H9 (cell line): ENCODE data around the gene KRTAP20-2. TPM values are rescaled to one million over a fixed set of nuclear protein-coding genes. Genes with fewer than 3 reads are reported as not detected.

Experiments used
- DNase-seq: peaks from one replicate; pipeline ENCODE4 v3.0.0-alpha.2; 2017
- H2AFZ ChIP-seq: one replicate; pipeline ENCODE4 v1.6.1; 2013; ENCODE audit warnings: mild to moderate bottlenecking, low read length, control low read depth, moderate library complexity
- H2AK5ac ChIP-seq: 2 replicates; pipeline ENCODE4 v1.6.1; 2013; ENCODE audit warnings: low read length, control low read depth, mixed read lengths; ENCODE audit not compliant: insufficient read length
- H2BK120ac ChIP-seq: one replicate; pipeline ENCODE4 v1.6.1; 2013; ENCODE audit warnings: low read depth, mild to moderate bottlenecking, low read length, control low read depth, inconsistent platforms; ENCODE audit not compliant: poor library complexity, severe bottlenecking
- H2BK12ac ChIP-seq: 2 replicates; pipeline ENCODE4 v1.6.1; 2013; ENCODE audit warnings: low read length, control low read depth, mixed read lengths, low read depth; ENCODE audit not compliant: insufficient read length
- H2BK15ac ChIP-seq: 2 replicates; pipeline ENCODE4 v1.6.1; 2013; ENCODE audit warnings: low read depth, low read length, control low read depth
- H2BK20ac ChIP-seq: one replicate; pipeline ENCODE4 v1.6.1; 2013; ENCODE audit warnings: low read depth, mild to moderate bottlenecking, low read length, control low read depth, inconsistent platforms; ENCODE audit not compliant: poor library complexity, severe bottlenecking
- H2BK5ac ChIP-seq: 2 replicates; pipeline ENCODE4 v1.6.1; 2013; ENCODE audit warnings: low read length, control low read depth, mixed read lengths; ENCODE audit not compliant: insufficient read length
- H3K14ac ChIP-seq: 2 replicates; pipeline ENCODE4 v1.6.1; 2013; ENCODE audit warnings: low read length, control low read depth; ENCODE audit not compliant: insufficient read depth
- H3K18ac ChIP-seq: 2 replicates; pipeline ENCODE4 v1.6.1; 2013; ENCODE audit warnings: low read depth, mild to moderate bottlenecking, mixed read lengths, low read length, control low read depth; ENCODE audit not compliant: insufficient read length
- H3K23ac ChIP-seq: 2 replicates; pipeline ENCODE4 v1.6.1; 2013; ENCODE audit warnings: low read length, control low read depth, mixed read lengths, low read depth; ENCODE audit not compliant: insufficient read length
- H3K23me2 ChIP-seq: 2 replicates; pipeline ENCODE4 v1.6.1; 2013; ENCODE audit warnings: low read depth, mild to moderate bottlenecking, mixed read lengths, low read length, control low read depth; ENCODE audit not compliant: insufficient read length, poor library complexity, severe bottlenecking
- H3K27ac ChIP-seq: 2 replicates; pipeline ENCODE4 v1.5.1; 2013; ENCODE audit warnings: low read length, control low read depth, mixed read lengths, low read depth; ENCODE audit not compliant: insufficient read length
- H3K27me3 ChIP-seq: 2 replicates; pipeline ENCODE4 v1.6.1; 2013; ENCODE audit warnings: low read length, control low read depth, inconsistent platforms; ENCODE audit not compliant: insufficient read depth
- H3K4ac ChIP-seq: 2 replicates; pipeline ENCODE4 v1.6.1; 2013; ENCODE audit warnings: low read depth, mild to moderate bottlenecking, control low read depth, inconsistent platforms, low read length, moderate library complexity
- H3K4me1 ChIP-seq: 2 replicates; pipeline ENCODE4 v1.6.1; 2013; ENCODE audit warnings: low read length, control low read depth, inconsistent platforms; ENCODE audit not compliant: insufficient read depth
- H3K4me2 ChIP-seq: 2 replicates; pipeline ENCODE4 v1.6.1; 2013; ENCODE audit warnings: low read length, control low read depth, mixed read lengths; ENCODE audit not compliant: insufficient read length, insufficient read depth
- H3K56ac ChIP-seq: 2 replicates; pipeline ENCODE4 v1.6.1; 2013; ENCODE audit warnings: low read depth, mild to moderate bottlenecking, mixed read lengths, low read length, control low read depth; ENCODE audit not compliant: insufficient read length
- H3K79me1 ChIP-seq: 2 replicates; pipeline ENCODE4 v1.6.1; 2013; ENCODE audit warnings: low read depth, mild to moderate bottlenecking, moderate library complexity, low read length, control low read depth, inconsistent platforms; ENCODE audit not compliant: insufficient read depth, poor library complexity, severe bottlenecking
- H3K79me2 ChIP-seq: 2 replicates; pipeline ENCODE4 v1.6.1; 2013; ENCODE audit warnings: low read length, control low read depth, inconsistent platforms; ENCODE audit not compliant: insufficient read depth
- H3K9ac ChIP-seq: 2 replicates; pipeline ENCODE4 v1.6.1; 2013; ENCODE audit warnings: low read length, control low read depth, mixed read lengths; ENCODE audit not compliant: insufficient read length; ENCODE audit errors: extremely low read depth
- H3K9me3 ChIP-seq: one replicate; pipeline ENCODE4 v1.6.1; 2013; ENCODE audit warnings: low read depth, low read length, inconsistent platforms; ENCODE audit not compliant: control insufficient read depth
- H3T11ph ChIP-seq: one replicate; pipeline ENCODE4 v1.6.1; 2013; ENCODE audit warnings: mild to moderate bottlenecking, low read length, control low read depth, inconsistent platforms
- H4K20me1 ChIP-seq: one replicate; pipeline ENCODE4 v1.6.1; 2013; ENCODE audit not compliant: control insufficient read depth, insufficient read length, insufficient read depth
- H4K5ac ChIP-seq: 2 replicates; pipeline ENCODE4 v1.6.1; 2013; ENCODE audit warnings: low read depth, mild to moderate bottlenecking, mixed read lengths, low read length, control low read depth; ENCODE audit not compliant: insufficient read length
- H4K8ac ChIP-seq: replicated peaks from 2 replicates; pipeline ENCODE4 v1.6.1; 2013; ENCODE audit warnings: low read length, control low read depth, mixed read lengths, low read depth; ENCODE audit not compliant: insufficient read length
- H4K91ac ChIP-seq: 2 replicates; pipeline ENCODE4 v1.6.1; 2013; ENCODE audit warnings: low read depth, mild to moderate bottlenecking, moderate library complexity, mixed read lengths, low read length, control low read depth; ENCODE audit not compliant: insufficient read length
- H3K27ac Mint-ChIP-seq, 3 experiments: 2 replicates in 2 of 3; 3 replicates in 1 of 3; pipeline ENCODE4 v1.8.0; 2020 to 2021; ENCODE audit warnings: mixed read lengths in 3 of 3, mild to moderate bottlenecking in 1 of 3, moderate library complexity in 1 of 3
- H3K27me3 Mint-ChIP-seq: 2 replicates; pipeline ENCODE4 v1.8.0; 2021; ENCODE audit warnings: low read depth, mild to moderate bottlenecking, moderate library complexity, mixed read lengths
- H3K36me3 Mint-ChIP-seq, 3 experiments: 2 replicates in 2 of 3; 3 replicates in 1 of 3; pipeline ENCODE4 v1.8.0; 2020 to 2021; ENCODE audit warnings: low read depth in 3 of 3, mixed read lengths in 3 of 3; ENCODE audit not compliant: insufficient read depth in 1 of 3
- H3K4me1 Mint-ChIP-seq, 2 experiments: 2 replicates each; pipeline ENCODE4 v1.8.0; 2020; ENCODE audit warnings: mixed read lengths in 2 of 2
- H3K4me3 Mint-ChIP-seq, 2 experiments: 2 replicates in 1 of 2; 3 replicates in 1 of 2; pipeline ENCODE4 v1.8.0; 2020 to 2021; ENCODE audit warnings: mild to moderate bottlenecking in 2 of 2, mixed read lengths in 2 of 2, moderate library complexity in 1 of 2
- H3K9me3 Mint-ChIP-seq, 2 experiments: 2 replicates in 1 of 2; 3 replicates in 1 of 2; pipeline ENCODE4 v1.8.0; 2020; ENCODE audit warnings: mild to moderate bottlenecking in 2 of 2, mixed read lengths in 2 of 2, moderate library complexity in 1 of 2
- total RNA-seq: library from RNA; stranded (reverse); gene quantifications from 2 replicates; pipeline ENCODE4 v1.2.1, GENCODE V29; 2021
- TF ChIP-seq, protein P1 (sequence below): fragments of 200-600 bp; sonication (generic); conservative IDR thresholded peaks from 3 replicates; pipeline ENCODE4 v1.8.0; 2021; ENCODE audit warnings: antibody characterized with exemption, mild to moderate bottlenecking

The KRTAP20-2 gene
- total RNA-seq, 1 experiment from 2014 or later = not detected

- no peak overlapping the region for H2BK5ac ChIP-seq
- no peak overlapping the region for H4K91ac ChIP-seq
- no peak overlapping the region for H2BK15ac ChIP-seq
- H3K4me2 ChIP-seq = no peak overlapping the region
- no peak overlapping the region for H4K5ac ChIP-seq
- H3K4me1 ChIP-seq = no peaks in the 10 kb centered on the region
- no peak overlapping the region for H4K8ac ChIP-seq
- no peak overlapping the region for H2BK12ac ChIP-seq
- H3K23me2 ChIP-seq = no peaks in the 10 kb centered on the region
- Mint-ChIP-seq H3K27me3 (no peaks in the 10 kb centered on the region; the same call in none of the 2 replicates), H3K4me3 (no peak overlapping the region), H3K27ac (no peak overlapping the region), H3K4me1 (no peaks in the 10 kb centered on the region), H3K36me3 (peaks cover 0 to 16% (median 5%) of the 10 kb centered on the region in 3 experiments; a peak in 5 of 7 replicates), H3K9me3 (peaks cover 3 to 31% of the 10 kb centered on the region in 2 experiments; a peak in 4 of 5 replicates)
- H4K20me1 ChIP-seq = no peaks in the 10 kb centered on the region
- no peak overlapping the region for H2AK5ac ChIP-seq
- H3K56ac ChIP-seq = no peak overlapping the region
- no peaks in the 10 kb centered on the region for H3K27me3 ChIP-seq
- no peak overlapping the region for H3K9ac ChIP-seq
- no peak overlapping the region for H3K18ac ChIP-seq
- no peak overlapping the region for H2AFZ ChIP-seq
- TF ChIP-seq, protein P1, sequence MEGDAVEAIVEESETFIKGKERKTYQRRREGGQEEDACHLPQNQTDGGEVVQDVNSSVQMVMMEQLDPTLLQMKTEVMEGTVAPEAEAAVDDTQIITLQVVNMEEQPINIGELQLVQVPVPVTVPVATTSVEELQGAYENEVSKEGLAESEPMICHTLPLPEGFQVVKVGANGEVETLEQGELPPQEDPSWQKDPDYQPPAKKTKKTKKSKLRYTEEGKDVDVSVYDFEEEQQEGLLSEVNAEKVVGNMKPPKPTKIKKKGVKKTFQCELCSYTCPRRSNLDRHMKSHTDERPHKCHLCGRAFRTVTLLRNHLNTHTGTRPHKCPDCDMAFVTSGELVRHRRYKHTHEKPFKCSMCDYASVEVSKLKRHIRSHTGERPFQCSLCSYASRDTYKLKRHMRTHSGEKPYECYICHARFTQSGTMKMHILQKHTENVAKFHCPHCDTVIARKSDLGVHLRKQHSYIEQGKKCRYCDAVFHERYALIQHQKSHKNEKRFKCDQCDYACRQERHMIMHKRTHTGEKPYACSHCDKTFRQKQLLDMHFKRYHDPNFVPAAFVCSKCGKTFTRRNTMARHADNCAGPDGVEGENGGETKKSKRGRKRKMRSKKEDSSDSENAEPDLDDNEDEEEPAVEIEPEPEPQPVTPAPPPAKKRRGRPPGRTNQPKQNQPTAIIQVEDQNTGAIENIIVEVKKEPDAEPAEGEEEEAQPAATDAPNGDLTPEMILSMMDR = no peak
- no peak overlapping the region for H3K27ac ChIP-seq
- no peak overlapping the region for H3T11ph ChIP-seq
- no peaks in the 10 kb centered on the region for H3K9me3 ChIP-seq
- no peak overlapping the region for H2BK20ac ChIP-seq
- no peak overlapping the region for H3K14ac ChIP-seq
- no peaks in the 10 kb centered on the region for H3K79me1 ChIP-seq
- no peak overlapping the region for H3K23ac ChIP-seq
- H3K4ac ChIP-seq = no peak overlapping the region
- no peaks in the 10 kb centered on the region for H3K79me2 ChIP-seq
- no peak overlapping the region for H2BK120ac ChIP-seq
- DNase-seq = no peak
These were observed 19.8 kb upstream of the KRTAP20-2 start for GRCh38 chr21:30615199-30615598.
